Mesodermal cell (in vitro differentiated cells): ENCODE results near the gene ADAM11.

Experiments used
- H3K27ac ChIP-seq: 2 replicates; pipeline ENCODE4 v1.7.0; 2013; ENCODE audit warnings: mild to moderate bottlenecking, low read depth, low read length, moderate library complexity; ENCODE audit not compliant: severe bottlenecking
- H3K36me3 ChIP-seq: 2 replicates; pipeline ENCODE4 v1.7.1; 2013; ENCODE audit warnings: mild to moderate bottlenecking, low read length, moderate library complexity; ENCODE audit not compliant: control insufficient read depth, insufficient read depth
- H3K4me1 ChIP-seq: one replicate; pipeline ENCODE4 v1.7.1; 2013; ENCODE audit warnings: mild to moderate bottlenecking, low read length; ENCODE audit not compliant: insufficient read depth, control insufficient read depth, poor library complexity, severe bottlenecking
- H3K4me3 ChIP-seq: 2 replicates; pipeline ENCODE4 v1.7.0; 2013; ENCODE audit warnings: low read length, control low read depth, mild to moderate bottlenecking; ENCODE audit not compliant: insufficient read depth, poor library complexity, severe bottlenecking; ENCODE audit errors: extremely low read depth
- H3K9me3 ChIP-seq: 2 replicates; pipeline ENCODE4 v1.7.1; 2013; ENCODE audit warnings: mild to moderate bottlenecking, low read length, moderate library complexity; ENCODE audit not compliant: control insufficient read depth
- WGBS, 2 experiments: methylation state at CpG; one replicate each; pipeline ENCODE4 v1.1.5; 2013; ENCODE audit warnings: missing lambda C conversion rate in 2 of 2; ENCODE audit not compliant: insufficient coverage in 2 of 2; 5-methylcytosine and 5-hydroxymethylcytosine counted together

The ADAM11 gene

DNA sequence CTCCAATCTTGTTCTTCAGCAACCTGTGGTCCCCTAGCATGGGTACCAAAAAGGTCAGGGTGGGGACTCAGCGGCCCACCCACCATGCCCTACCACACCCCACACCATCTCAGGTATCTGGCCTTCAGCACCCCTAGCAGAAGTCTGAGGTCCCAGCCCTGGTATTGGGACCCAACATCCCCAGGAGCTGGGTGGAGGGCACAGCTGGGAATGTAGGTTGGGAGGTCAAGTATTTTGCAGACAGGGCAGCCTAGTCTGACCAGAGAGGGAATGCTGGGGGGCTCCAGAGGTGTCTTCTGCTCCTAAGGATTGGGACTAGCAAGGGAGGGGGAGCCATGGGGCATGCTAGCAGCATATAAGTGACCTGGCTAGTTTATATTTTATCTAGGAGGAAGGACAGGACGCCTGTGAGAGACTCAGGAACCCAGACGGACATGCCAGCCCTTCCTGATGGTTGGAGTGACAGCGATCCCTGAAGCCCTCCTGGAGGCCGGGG lies 822 bp upstream of the ADAM11 start:
- no peak overlapping the region for H3K4me3 ChIP-seq

DNA sequence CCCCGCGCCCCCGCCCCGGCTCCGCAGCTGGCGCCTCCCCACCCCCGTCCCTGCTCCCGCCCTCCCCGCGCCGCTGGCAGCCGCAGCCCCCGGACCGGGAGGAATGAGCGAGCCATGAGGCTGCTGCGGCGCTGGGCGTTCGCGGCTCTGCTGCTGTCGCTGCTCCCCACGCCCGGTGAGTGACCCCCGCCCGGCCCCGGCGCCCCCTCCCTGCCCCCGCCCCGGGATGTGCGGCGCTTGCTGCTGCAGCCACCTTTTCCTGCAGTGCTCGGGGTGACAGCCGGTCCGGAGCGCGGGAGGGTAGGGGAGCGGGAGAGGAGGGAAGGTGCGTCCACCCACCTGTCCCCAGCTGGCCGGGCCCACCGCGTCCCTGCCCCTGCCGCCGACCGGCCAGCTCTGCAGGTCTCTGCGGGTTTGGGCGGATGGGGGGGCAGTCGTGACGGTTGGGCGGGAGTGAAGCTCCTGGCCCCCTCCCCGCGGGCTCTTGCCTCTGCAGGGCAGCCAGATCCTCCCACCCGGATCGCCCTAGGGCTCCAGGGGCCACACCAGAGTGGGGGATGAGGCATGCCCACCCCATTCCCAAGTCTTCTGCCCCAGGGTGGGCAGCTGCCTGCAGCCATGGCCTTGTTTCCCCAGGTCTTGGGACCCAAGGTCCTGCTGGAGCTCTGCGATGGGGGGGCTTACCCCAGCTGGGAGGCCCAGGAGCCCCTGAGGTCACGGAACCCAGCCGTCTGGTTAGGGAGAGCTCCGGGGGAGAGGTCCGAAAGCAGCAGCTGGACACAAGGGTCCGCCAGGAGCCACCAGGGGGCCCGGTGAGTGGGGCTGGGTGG lies 513 bp downstream of the ADAM11 start:
- H3K27ac ChIP-seq = no peak overlapping the region
- H3K9me3 ChIP-seq = no peaks in the 10 kb centered on the region
- peaks cover 5% of the 10 kb centered on the region for H3K4me1 ChIP-seq
- 28 to 29% methylated on average over 21 of the region's 60 CpGs for WGBS, 2 experiments
- peak overlapping the region; percentile 31 for H3K4me3 ChIP-seq
- H3K36me3 ChIP-seq = no peaks in the 10 kb centered on the region

More for the DNA sequence above, 822 bp upstream of the ADAM11 start:
- Histone ChIP-seq H3K4me1 (peaks cover 5% of the 10 kb centered on the region), H3K36me3 (no peaks in the 10 kb centered on the region), H3K9me3 (no peaks in the 10 kb centered on the region), H3K27ac (no peak overlapping the region)
- 36 to 41% methylated on average over 4 of the region's 5 CpGs for WGBS, 2 experiments

DNA sequence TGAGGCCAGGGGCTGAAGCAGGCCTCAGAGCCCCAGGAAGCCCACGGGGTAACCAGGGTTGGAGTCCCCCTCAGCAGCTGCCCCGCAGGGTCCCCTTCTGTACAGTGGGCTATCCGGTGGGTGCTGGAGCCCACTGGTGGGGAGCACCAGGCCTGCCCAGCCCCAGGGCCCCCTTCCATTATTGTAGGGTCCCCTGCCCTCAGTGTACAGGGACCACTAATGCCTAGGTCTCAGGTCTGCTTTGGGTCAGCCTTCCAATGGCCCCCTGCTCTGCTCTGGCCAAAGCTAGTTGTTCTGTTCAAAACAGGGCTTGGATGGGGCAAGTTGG lies 1.1 kb downstream of the ADAM11 start:
- WGBS, 2 experiments = 47 to 83% methylated on average over 2 to 3 of the region's 3 CpGs
- Histone ChIP-seq H3K9me3 (no peaks in the 10 kb centered on the region), H3K36me3 (no peaks in the 10 kb centered on the region), H3K27ac (no peak overlapping the region), H3K4me1 (peaks cover 5% of the 10 kb centered on the region), H3K4me3 (no peak overlapping the region)

DNA sequence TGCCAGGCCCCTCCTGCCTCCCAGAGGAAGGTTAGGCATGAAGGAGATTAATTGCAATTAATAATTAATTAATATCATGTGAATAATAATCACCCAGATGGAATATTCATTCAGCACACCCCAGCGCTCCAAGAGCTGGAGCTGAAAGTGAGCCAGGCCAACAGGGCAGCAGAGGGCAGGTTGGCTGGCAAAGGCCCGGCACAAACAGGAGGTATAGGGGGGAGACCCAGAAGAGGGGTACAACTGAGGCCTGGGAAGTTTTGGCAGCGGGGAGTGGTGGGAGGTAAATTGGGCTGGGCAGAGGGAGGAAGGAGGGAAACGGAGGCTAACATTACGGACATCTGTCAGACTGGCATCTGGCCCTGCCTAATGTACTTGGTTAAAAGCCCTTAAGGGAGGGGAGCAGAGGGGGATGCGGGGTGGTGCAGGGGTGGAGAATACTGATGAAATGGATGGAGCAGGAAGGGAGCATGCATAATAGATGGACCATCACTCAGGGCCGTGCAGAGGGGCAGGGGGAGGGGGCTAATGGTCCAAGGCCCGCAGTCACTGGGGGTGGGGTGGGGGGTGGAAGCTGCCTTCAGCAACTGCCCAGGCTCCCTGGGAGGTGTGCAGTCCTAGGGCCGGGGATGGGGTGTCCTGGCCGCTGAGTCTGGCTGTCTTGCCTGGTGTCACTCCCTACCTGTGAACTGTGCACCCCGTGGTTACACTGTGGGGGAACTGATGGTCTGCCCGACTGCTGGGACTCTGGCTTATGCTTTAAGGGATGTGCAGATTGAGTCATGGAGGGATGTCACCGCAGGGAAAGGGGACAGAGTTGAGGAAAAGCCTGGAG lies 1.9 kb downstream of the ADAM11 start:
- H3K9me3 ChIP-seq = no peaks in the 10 kb centered on the region
- H3K4me3 ChIP-seq = no peak overlapping the region
- WGBS, 2 experiments = 88 to 90% methylated on average over 6 to 11 of the region's 13 CpGs
- H3K4me1 ChIP-seq = peaks cover 5% of the 10 kb centered on the region
- H3K36me3 ChIP-seq = no peaks in the 10 kb centered on the region
- H3K27ac ChIP-seq = no peak overlapping the region

DNA sequence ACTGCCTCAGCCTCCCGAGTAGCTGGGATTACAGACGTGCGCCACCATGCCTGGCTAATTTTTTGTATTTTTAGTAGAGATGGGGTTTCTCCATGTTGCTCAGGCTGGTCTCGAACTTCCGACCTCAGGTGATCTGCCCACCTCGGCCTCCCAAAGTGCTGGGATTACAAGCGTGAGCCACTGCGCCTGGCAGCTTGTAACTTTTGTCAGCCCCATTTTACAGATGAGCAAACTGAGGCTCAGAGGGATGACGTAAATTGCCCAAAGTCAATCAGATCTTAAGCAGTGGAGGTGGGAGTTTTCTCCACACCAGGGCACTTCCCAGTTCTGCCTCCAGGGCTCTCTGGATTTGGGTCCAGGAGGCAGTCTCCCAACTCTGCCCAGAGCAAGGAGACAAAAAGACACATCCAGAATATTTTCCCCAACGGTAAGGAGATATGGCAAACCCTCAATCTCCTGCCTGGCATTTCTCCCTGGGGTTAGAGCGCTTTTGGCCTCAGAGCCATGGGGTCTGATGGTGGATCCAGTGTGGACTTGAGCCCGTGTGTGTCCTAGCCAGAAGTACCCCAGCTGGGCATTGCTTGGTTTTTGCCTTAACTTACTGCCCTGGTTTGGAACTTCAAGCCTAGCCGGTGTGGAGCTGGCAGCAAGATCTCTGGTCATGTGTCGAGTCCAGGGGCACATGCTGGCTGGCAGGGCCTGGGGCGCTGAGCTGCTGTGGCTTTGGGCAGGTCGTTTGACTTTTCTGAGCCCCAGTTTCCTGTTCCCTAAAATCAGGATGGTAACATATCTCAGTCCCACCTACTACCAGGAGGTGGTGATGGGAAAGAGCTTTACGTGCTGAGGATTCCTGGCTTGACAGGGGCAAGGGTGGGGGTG lies 3.4 kb downstream of the ADAM11 start:
- Histone ChIP-seq H3K36me3 (no peaks in the 10 kb centered on the region), H3K4me1 (peaks cover 5% of the 10 kb centered on the region), H3K9me3 (no peaks in the 10 kb centered on the region), H3K27ac (no peak overlapping the region), H3K4me3 (no peak overlapping the region)
- 86 to 88% methylated on average over 9 to 13 of the region's 17 CpGs for WGBS, 2 experiments

DNA sequence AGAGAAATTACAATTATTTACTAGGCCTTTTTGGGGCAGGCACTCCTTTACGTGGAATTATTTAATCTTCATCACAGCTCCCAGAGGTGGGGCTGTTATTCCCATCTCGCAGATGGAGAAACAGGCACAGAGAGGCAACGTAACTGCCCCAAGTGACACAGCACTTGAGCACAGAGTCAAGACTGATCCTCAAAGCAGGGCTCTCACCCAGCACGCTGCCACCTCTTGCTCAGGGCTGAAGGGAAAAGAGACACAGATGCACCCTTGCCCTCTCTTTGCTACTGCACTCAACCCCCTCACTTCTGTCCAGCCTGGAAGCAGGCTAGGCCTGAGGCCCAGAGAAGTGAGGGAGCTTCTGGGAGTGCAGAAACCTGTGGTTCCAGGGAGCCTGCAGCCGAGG lies 4.4 kb downstream of the ADAM11 start:
- H3K4me3 ChIP-seq = no peak overlapping the region
- WGBS, 2 experiments = 94 to 96% methylated on average over 4 to 5 of the region's 5 CpGs
- no peak overlapping the region for H3K27ac ChIP-seq
- H3K36me3 ChIP-seq = no peaks in the 10 kb centered on the region
- no peaks in the 10 kb centered on the region for H3K9me3 ChIP-seq
- peaks cover 5% of the 10 kb centered on the region for H3K4me1 ChIP-seq

DNA sequence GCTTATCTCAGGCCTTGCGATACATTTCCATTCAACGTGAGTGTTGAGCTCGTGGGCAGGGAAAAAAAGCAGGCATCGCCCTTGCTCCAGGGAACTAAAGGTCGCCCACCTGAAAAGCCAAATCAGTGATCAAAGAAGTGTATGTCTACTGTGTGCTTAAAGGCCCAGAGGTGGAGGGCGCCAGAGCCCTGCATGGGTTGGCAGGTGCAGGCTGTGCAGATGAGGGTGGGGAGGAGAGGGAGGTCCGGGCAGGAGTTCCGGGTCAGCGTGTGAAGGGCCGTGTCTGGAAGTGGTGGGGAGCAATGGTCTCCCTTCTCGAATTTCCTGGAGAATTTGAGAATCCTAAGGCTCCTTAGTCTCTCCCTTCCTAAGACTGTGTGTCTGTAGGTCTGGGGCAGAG lies 7.2 kb downstream of the ADAM11 start:
- Histone ChIP-seq H3K9me3 (no peaks in the 10 kb centered on the region), H3K27ac (no peak overlapping the region), H3K36me3 (no peaks in the 10 kb centered on the region), H3K4me1 (no peaks in the 10 kb centered on the region), H3K4me3 (no peak overlapping the region)
- 76 to 83% methylated on average over 9 to 11 of the region's 11 CpGs for WGBS, 2 experiments

DNA sequence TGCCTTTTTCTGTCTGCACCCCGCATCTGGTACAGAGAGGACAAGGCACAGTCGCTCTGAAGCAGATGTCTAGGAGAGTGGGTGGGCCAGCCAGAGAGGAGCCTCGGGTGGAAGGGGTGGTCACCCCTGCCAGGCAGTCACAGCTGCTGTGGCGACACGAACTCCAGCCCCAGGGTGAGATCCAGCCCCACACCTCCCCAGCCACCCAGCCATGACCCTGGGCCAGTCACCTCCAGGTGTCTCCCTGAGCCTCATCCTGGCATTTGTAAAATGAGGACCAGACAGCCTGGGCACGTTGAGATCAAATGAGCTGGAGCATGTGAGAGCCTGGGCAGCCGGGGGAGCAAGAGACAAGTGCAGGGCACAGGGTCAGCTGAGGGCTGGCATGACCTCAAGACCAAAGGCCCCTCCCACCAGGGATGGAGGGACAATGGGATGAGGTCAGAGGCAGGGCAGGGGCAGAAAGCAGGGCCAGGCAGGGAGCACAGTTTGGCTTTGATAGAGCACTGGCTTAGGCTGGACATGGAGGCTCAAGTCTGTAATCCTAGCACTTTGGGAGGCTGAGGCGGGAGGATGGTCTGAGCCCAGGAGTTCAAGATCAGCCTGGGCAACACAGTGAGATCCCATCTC lies 7.7 kb downstream of the ADAM11 start:
- Histone ChIP-seq H3K4me3 (no peak overlapping the region), H3K4me1 (no peaks in the 10 kb centered on the region), H3K36me3 (no peaks in the 10 kb centered on the region), H3K9me3 (no peaks in the 10 kb centered on the region), H3K27ac (no peak overlapping the region)
- 83 to 85% methylated on average over 7 to 8 of the region's 8 CpGs for WGBS, 2 experiments

DNA sequence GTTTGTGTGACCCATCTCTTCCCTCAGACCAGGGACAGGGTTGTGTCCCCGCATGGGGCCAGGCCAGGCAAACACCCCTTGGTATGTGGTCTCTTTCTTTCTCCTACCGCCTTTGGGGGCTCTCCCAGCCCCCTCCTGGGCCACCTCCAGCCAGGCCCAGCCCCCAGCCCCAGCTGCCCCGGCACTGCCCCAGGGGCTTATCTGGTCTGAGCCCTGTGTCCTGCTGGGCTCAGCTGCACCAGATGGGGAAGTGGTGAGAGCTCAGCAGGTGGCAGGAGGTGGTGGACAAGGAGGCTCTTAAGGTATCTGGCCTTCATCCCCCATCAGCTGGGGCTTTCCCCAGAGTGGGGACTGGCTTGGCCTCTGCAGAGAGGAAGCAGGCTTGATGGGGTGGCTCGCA lies 8.7 kb downstream of the ADAM11 start:
- H3K4me1 ChIP-seq = no peaks in the 10 kb centered on the region
- no peak overlapping the region for H3K4me3 ChIP-seq
- no peaks in the 10 kb centered on the region for H3K36me3 ChIP-seq
- H3K27ac ChIP-seq = no peak overlapping the region
- H3K9me3 ChIP-seq = no peaks in the 10 kb centered on the region
- 88% methylated on average over 1 to 3 of the region's 4 CpGs for WGBS, 2 experiments
